ENCODE measurements around the gene SMIM21. TPM values are rescaled to one million over a fixed set of nuclear protein-coding genes. Genes with fewer than 3 reads are reported as not detected.
A peak's percentile ranks its signal among the peaks of the same experiment; 100 is the strongest.

SMIM21 gene
- total RNA-seq, 4 donors from 2014 or later: not detected

- peak overlapping the region; percentile 22 for H3K4me3 ChIP-seq (ENCODE audit: low read depth, poor library complexity, severe bottlenecking)
- 22 to 23% methylated on average over 19 of the region's 19 CpGs for WGBS, 2 donors
- no peak for TF ChIP-seq POLR2A (IDR thresholded peaks at IDR 0.05)
- TF ChIP-seq CTCF (IDR thresholded peaks at IDR 0.05): no peak
- intact Hi-C loops (cut with DNase I; ENCODE audit: low total_unique reads): no loop called here
- no peak for DNase-seq (ENCODE audit: low spot score in 2 of 2)
Observed at GRCh38 chr18:75456199-75456631, 28.7 kb upstream of the SMIM21 start.

- peak overlapping the region; percentile 22 for H3K4me3 ChIP-seq (ENCODE audit: low read depth, poor library complexity, severe bottlenecking)
- WGBS, 2 donors: 22% methylated on average over 36 to 41 of the region's 84 CpGs
- no peak for TF ChIP-seq POLR2A (IDR thresholded peaks at IDR 0.05)
- no peak for TF ChIP-seq CTCF (IDR thresholded peaks at IDR 0.05)
- DNase-seq (ENCODE audit: low spot score in 2 of 2): no peak
- intact Hi-C loops (cut with DNase I; ENCODE audit: low total_unique reads): no loop called here
Observed at GRCh38 chr18:75455249-75456198, 28.0 kb upstream of the SMIM21 start.

GRCh38 chr18:75454022-75454795, 26.7 kb upstream of the SMIM21 start:
- H3K4me3 ChIP-seq (ENCODE audit: low read depth, poor library complexity, severe bottlenecking): no peak overlapping the region
- intact Hi-C loops (cut with DNase I; ENCODE audit: low total_unique reads): no loop called here
- no peak for DNase-seq (ENCODE audit: low spot score in 2 of 2)
- 86 to 88% methylated on average over 14 of the region's 14 CpGs for WGBS, 2 donors
- TF ChIP-seq CTCF (IDR thresholded peaks at IDR 0.05) (no peak), POLR2A (IDR thresholded peaks at IDR 0.05) (no peak)

GRCh38 chr18:75450906-75451305, 23.4 kb upstream of the SMIM21 start:
- no peak overlapping the region for H3K4me3 ChIP-seq (ENCODE audit: low read depth, poor library complexity, severe bottlenecking)
- intact Hi-C loops (cut with DNase I; ENCODE audit: low total_unique reads): no loop called here
- no peak for DNase-seq (ENCODE audit: low spot score in 2 of 2)
- WGBS, 2 donors: 59 to 62% methylated on average over 3 of the region's 3 CpGs
- TF ChIP-seq CTCF (IDR thresholded peaks at IDR 0.05) (no peak), POLR2A (IDR thresholded peaks at IDR 0.05) (no peak)

- no peak overlapping the region for H3K4me3 ChIP-seq (ENCODE audit: low read depth, poor library complexity, severe bottlenecking)
- 58 to 75% methylated on average over 5 of the region's 5 CpGs for WGBS, 2 donors
- no peak for DNase-seq (ENCODE audit: low spot score in 2 of 2)
- intact Hi-C loops (cut with DNase I; ENCODE audit: low total_unique reads): no loop called here
- no peak for TF ChIP-seq CTCF (IDR thresholded peaks at IDR 0.05)
- no peak for TF ChIP-seq POLR2A (IDR thresholded peaks at IDR 0.05)
Observed at GRCh38 chr18:75441896-75442295, 14.4 kb upstream of the SMIM21 start.

All from lower leg skin (tissue), 4 donors.